OCI-LY3 (cell line): ENCODE measurements around the gene MPHOSPH10.
"Not testable (repeated sequence)": the region's sequence is repeated elsewhere in the genome, so short reads cannot be mapped to it uniquely, and the experiment has no call there.

Source experiments
- H2AFZ ChIP-seq: fragments of 200-600, 300-600 bp; shearing (Covaris generic); 2 replicates; pipeline ENCODE4 v1.6.0; 2014; ENCODE audit warnings: antibody characterized with exemption, low read depth, low read length
- H3K27ac ChIP-seq: fragments of 200-600, 300-600 bp; sonication (generic); 2 replicates; pipeline ENCODE4 v1.5.1; 2014; ENCODE audit warnings: mild to moderate bottlenecking, low read length, moderate library complexity, mixed read lengths
- H3K27me3 ChIP-seq: fragments of 200-600, 300-600 bp; sonication (generic); 2 replicates; pipeline ENCODE4 v1.6.1; 2014; ENCODE audit warnings: low read depth, low read length, mixed read lengths
- H3K36me3 ChIP-seq: fragments of 200-600, 300-600 bp; sonication (generic); replicated peaks from 2 replicates; pipeline ENCODE3; 2014; ENCODE audit warnings: low read depth, low read length, mixed read lengths
- H3K4me1 ChIP-seq: fragments of 300-600, 200-600 bp; sonication (generic); 2 replicates; pipeline ENCODE4 v1.6.1; 2014; ENCODE audit warnings: low read length, mixed read lengths
- H3K4me2 ChIP-seq: fragments of 200-600, 300-600 bp; sonication (generic); 2 replicates; pipeline ENCODE4 v1.6.1; 2014; ENCODE audit warnings: low read length, mixed read lengths
- H3K4me3 ChIP-seq: fragments of 300-600, 200-600 bp; sonication (generic); 2 replicates; pipeline ENCODE4 v1.5.1; 2014; ENCODE audit warnings: antibody characterized with exemption, mild to moderate bottlenecking, low read length, moderate library complexity
- H3K79me2 ChIP-seq: fragments of 300-600, 200-600 bp; shearing (Covaris generic); 2 replicates; pipeline ENCODE4 v1.6.1; 2014; ENCODE audit warnings: mild to moderate bottlenecking, low read length, mixed read lengths
- H3K9ac ChIP-seq: fragments of 300-600, 200-600 bp; shearing (Covaris generic); 2 replicates; pipeline ENCODE4 v1.6.0; 2014; ENCODE audit warnings: mild to moderate bottlenecking, low read length, moderate library complexity
- H3K9me3 ChIP-seq: fragments of 200-600, 300-600 bp; shearing (Covaris generic); 2 replicates; pipeline ENCODE4 v1.6.1; 2014; ENCODE audit warnings: low read length, mixed read lengths; ENCODE audit not compliant: insufficient read depth
- H4K20me1 ChIP-seq: fragments of 200-600, 300-600 bp; sonication (generic); 2 replicates; pipeline ENCODE4 v1.6.1; 2016; ENCODE audit warnings: low read length, mixed read lengths; ENCODE audit not compliant: insufficient read depth
- EZH2phosphoT487 ChIP-seq: fragments of 200-600 bp; shearing (Covaris generic); IDR thresholded peaks from 2 replicates; pipeline ENCODE4 v1.6.1; 2018; ENCODE audit warnings: antibody characterized with exemption, mixed run types, low read depth
- TF ChIP-seq, protein P1 (sequence below): fragments of 200-600, 300-600 bp; sonication (generic); IDR thresholded peaks from 2 replicates; pipeline ENCODE4 v1.5.1; 2014; ENCODE audit warnings: antibody characterized with exemption, low read length, low read depth

MPHOSPH10 gene

DNA sequence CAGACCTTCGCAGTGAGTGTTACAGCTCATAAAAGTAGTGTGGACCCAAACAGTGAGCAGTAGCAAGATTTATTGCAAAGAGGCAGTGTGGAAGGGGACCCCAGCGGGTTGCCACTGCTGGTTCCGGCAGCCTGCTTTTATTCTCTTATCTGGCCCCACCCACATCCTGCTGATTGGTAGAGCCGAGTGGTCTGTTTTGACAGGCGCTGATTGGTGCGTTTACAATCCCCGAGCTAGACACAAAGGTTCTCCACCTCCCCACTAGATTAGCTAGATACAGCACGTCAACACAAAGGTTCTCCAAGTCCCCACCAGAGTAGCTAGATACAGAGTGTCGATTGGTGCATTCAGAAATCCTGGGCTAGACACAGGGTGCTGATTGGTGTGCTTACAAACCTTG is 38.6 kb upstream of the MPHOSPH10 start:
- H3K4me2 ChIP-seq = not testable (repeated sequence)

DNA sequence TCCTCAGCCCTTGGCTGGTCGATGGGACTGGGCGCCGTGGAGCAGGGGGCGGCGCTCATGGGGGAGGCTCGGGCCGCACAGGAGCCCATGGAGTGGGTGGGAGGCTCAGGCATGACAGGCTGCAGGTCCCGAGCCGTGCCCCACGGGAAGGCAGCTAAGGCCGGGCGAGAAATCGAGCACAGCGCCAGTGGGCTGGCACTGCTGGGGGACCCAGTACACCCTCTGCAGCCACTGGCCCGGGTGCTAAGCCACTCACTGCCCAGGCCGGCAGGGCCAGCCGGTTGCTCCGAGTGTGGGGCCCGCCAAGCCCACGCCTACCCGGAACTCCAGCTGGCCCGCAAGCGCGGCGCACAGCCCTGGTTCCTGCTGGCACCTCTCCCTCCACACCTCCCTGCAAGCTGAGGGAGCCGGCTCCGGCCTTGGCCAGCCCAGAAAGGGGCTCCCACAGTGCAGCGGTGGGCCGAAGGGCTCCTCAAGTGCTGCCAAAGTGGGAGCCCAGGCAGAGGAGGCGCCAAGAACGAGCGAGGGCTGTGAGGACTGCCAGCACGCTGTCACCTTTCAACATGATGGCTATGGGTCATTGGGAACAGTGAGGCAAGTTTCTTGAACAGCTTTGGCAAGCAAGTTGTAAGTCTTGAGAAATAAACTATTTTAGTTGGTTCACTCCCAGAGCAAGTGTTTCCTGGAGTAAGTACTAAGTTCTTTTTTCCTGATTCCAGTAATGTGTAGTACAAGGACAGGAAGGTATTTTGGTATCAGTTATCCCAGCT is 37.8 kb upstream of the MPHOSPH10 start:
- not testable (repeated sequence) for H3K4me1 ChIP-seq, H2AFZ ChIP-seq, H3K79me2 ChIP-seq, H3K27ac ChIP-seq, H3K9ac ChIP-seq, H3K4me2 ChIP-seq, H3K9me3 ChIP-seq, H4K20me1 ChIP-seq, H3K36me3 ChIP-seq, H3K4me3 ChIP-seq, H3K27me3 ChIP-seq

More for the DNA sequence above, 38.6 kb upstream of the MPHOSPH10 start:
- not testable (repeated sequence) for H3K9ac ChIP-seq, H3K4me1 ChIP-seq, H3K79me2 ChIP-seq, H2AFZ ChIP-seq, H3K27ac ChIP-seq, H3K27me3 ChIP-seq, H3K9me3 ChIP-seq, H3K4me3 ChIP-seq, H3K36me3 ChIP-seq, H4K20me1 ChIP-seq

DNA sequence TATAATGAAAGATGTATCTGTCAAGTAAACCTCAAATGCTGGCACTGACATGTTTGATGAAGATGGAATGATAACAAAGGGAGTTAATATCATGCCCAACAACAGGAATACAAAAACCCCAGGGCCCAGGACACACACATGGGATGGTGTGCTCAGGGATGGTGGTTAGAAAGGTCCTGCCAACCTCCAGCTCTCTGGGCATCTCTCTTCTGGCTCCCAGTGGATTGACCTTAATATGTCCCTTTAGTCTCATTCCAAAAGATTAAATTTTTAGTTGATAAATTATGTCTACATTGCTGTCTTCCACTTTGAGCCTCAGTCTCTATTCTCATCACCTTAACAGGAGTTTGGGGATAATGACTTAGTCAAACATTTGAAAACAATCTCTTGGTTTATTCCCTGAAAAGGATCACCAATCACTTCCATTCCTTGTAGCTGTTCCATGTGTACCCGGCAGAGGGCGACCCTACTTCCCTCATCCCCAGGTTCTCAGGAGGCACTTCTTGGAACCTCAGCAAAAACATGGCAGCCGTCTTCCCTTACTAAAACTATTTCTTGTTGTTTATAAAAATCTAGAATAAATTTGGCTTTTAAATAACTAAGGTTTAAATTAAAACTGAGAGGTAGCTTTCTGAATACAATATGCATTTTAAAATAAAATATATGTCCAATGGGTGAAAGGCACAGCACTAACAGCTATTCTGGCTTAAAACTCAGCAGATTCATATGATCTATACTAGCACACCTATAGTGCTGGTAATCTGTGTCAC is 30.1 kb upstream of the MPHOSPH10 start:
- peak overlapping the region; percentile 47; the same call in 1 of the 2 replicates for H2AFZ ChIP-seq
- H3K4me2 ChIP-seq = no peak overlapping the region

DNA sequence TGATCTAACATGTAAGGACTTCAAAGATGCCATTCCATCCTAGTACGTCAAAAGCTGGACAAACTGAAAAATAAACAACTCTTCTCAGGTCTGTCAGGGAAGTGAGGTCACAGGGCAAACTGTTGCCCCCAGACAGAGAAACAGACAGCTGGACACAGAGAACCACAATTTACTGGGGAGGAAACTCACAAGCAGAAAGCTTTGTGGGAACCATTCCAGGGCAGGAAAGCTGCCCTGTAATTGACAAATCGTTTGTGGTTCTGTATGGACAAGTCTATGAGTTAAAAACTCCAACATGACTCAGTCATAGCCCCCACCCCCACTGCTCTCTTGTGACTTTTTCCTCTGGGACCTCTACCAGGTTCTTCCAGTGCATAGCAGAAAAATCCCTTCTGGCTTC is 28.8 kb upstream of the MPHOSPH10 start:
- Histone ChIP-seq H3K27me3 (no peaks in the 10 kb centered on the region), H3K4me3 (no peak overlapping the region), H2AFZ (no peak overlapping the region), H3K36me3 (no peaks in the 10 kb centered on the region), H3K9ac (no peak overlapping the region), H4K20me1 (no peaks in the 10 kb centered on the region), H3K9me3 (no peaks in the 10 kb centered on the region), H3K79me2 (no peaks in the 10 kb centered on the region), H3K27ac (no peak overlapping the region), H3K4me1 (no peaks in the 10 kb centered on the region), H3K4me2 (no peak overlapping the region)
- no peak for TF ChIP-seq EZH2phosphoT487
- TF ChIP-seq, protein P1, sequence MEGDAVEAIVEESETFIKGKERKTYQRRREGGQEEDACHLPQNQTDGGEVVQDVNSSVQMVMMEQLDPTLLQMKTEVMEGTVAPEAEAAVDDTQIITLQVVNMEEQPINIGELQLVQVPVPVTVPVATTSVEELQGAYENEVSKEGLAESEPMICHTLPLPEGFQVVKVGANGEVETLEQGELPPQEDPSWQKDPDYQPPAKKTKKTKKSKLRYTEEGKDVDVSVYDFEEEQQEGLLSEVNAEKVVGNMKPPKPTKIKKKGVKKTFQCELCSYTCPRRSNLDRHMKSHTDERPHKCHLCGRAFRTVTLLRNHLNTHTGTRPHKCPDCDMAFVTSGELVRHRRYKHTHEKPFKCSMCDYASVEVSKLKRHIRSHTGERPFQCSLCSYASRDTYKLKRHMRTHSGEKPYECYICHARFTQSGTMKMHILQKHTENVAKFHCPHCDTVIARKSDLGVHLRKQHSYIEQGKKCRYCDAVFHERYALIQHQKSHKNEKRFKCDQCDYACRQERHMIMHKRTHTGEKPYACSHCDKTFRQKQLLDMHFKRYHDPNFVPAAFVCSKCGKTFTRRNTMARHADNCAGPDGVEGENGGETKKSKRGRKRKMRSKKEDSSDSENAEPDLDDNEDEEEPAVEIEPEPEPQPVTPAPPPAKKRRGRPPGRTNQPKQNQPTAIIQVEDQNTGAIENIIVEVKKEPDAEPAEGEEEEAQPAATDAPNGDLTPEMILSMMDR = no peak

More for the DNA sequence above, 30.1 kb upstream of the MPHOSPH10 start:
- no peak overlapping the region for H3K27ac ChIP-seq
- no peak overlapping the region for H3K9ac ChIP-seq
- H3K4me3 ChIP-seq = no peak overlapping the region
- no peaks in the 10 kb centered on the region for H4K20me1 ChIP-seq
- H3K4me1 ChIP-seq = no peaks in the 10 kb centered on the region
- no peaks in the 10 kb centered on the region for H3K9me3 ChIP-seq
- H3K27me3 ChIP-seq = no peaks in the 10 kb centered on the region
- TF ChIP-seq EZH2phosphoT487 = no peak
- TF ChIP-seq, protein P1 = peak; percentile 64
- no peaks in the 10 kb centered on the region for H3K79me2 ChIP-seq
- H3K36me3 ChIP-seq = no peaks in the 10 kb centered on the region
